HG02588 (cell line): ENCODE measurements around the gene GPR85.
"Not testable (repeated sequence)": the region's sequence is repeated elsewhere in the genome, so short reads cannot be mapped to it uniquely, and the experiment has no call there.

Experiments used
- ATAC-seq: cut with Tn5 transposase; IDR thresholded peaks from one replicate; pipeline ENCODE4 v1.9.1; 2021; ENCODE audit warnings: mild to moderate bottlenecking, moderate library complexity; ENCODE audit not compliant: unreplicated experiment

Gene GPR85

DNA sequence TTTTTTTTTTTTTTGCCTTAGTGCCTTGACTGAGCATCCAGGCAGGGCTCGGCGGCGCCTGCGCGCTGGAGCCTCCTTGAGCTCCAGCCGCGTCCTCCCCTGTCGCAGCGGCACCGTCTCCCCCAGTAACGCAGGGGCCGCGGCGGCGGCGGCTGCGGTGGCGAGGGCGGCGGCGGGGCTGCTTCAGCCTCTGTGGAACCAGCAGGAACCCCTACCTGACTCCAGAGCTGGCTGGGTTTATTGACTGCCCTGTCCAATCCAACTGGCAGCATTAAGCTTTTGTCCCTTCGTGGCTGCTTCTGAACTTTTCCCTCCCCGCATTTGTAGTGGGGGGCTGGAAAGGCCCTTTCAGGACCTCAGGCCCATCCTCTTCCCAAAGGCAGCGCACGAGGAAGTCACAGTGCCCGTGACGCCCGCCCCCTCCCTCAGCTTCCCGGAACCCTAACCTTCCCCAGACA lies at the start of gene GPR85:
TSS of gene GPR85 (minus strand) at position 397 of the 458 bp plus-strand sequence. CDS start 2,106 bp downstream, outside the sequence.
- ATAC-seq: peak; percentile 68

- no peak for ATAC-seq
Measured at GRCh38 chr7:113134025-113134424, 47.4 kb upstream of the GPR85 start.

GRCh38 chr7:113131367-113131766 lies 44.7 kb upstream of the GPR85 start:
- ATAC-seq: no peak

- no peak for ATAC-seq
Measured at GRCh38 chr7:113128031-113128430, 41.4 kb upstream of the GPR85 start.

- ATAC-seq: no peak
Measured at GRCh38 chr7:113125728-113126127, 39.1 kb upstream of the GPR85 start.

GRCh38 chr7:113122744-113123143 lies 36.1 kb upstream of the GPR85 start:
- no peak for ATAC-seq

GRCh38 chr7:113120647-113121046 lies 34.0 kb upstream of the GPR85 start:
- no peak for ATAC-seq

DNA sequence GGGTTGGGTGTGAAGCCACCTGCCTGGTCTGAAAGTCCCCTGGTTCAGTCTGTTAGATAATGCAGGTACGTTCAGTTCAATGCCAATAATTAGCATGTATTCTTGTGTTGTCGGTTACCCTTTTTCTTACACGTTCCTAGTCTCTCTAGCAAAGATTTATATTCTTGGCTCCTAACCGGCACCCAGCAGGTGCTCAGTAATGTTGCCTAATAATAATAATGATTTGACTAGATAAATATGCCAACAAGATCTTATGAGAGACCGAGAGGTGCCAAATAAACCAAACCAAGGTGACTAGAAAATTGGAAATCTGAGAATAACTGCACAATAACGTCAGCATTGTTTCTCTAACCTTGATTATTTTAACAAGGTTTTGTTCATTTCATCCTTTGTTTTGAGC lies 32.8 kb upstream of the GPR85 start:
- ATAC-seq: no peak

DNA sequence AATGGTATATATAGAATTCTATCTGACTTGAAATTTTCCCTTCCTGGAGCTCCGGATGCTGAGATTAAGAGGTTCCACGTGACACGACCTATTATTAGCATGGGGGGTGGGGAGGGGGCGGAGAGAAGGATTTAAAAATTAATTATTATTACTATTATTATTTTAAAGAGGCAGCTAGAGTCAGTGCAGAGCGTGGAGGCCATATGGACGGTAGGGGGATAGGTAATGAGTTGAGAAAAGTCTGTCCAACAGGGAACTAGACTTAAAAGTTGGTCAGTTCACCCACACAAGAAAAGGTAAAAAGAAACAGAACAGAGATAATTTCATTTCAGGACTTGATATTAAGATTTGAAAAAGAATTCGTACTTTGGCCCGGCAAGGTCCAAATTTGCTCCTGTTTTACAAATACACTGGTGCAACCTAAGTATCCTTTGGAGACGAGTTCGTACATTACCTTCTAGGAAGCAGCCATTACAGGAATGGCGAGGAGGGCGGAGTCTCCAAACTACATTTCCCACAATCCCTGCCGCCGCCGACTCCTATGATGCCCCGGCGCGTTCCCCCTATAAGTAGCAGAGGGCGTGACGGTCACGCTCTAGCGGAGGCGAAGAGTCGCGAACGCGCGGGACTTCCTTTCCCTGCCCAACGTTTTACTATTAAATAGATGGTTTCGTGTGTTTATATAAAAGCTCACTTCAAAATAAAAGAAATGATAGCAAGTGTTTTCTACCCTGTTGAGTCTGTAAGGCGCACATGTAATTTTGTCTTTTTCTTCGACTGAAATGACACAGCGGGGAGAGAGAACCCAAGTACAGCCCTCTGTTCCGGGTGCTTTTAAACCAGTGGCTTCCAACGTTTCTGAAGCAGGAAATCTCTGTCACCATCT lies 31.7 kb upstream of the GPR85 start, which contains the start of gene SMIM30:
TSS of gene SMIM30 (minus strand) at position 481 of the 886 bp plus-strand sequence. CDS start 976 bp downstream, outside the sequence.
- ATAC-seq: peak; percentile 99

DNA sequence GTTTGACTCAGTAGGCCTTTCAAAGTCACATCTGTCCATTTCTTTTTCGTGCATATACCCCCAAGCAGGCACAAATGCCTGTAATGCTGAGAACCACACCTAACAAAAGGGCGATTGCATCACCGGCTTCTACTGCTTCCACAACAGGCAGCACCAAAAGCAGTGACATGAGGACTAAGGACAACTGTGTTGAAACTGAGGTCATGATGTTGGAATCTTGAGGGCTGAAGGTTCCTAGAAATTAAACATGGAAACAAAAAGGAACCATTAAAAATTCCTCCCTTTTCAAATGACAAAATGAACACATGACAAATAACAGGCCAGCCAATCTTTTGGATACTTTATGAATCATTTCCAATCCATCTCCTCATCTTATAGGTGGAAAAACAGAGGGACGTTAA lies 30.7 kb upstream of the GPR85 start:
- not testable (repeated sequence) for ATAC-seq

DNA sequence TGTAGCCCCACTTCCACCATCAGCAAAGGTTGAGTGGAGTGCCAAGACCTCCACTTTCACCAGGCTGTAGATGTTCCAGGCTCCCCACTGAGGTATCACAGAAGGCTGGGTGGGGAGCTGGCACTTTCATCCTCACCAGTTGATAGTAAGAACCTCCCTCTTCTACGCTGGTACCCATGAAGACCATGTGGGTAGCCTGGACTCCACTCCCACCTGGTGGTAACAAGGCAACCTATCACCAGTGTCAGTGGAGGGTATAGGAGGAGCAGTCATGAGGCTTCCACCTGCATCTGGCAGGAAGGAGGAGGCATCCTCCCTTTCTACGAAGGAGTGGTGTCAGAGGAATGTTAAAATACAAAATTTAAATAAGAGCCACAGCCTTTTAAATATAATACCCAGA lies 27.3 kb upstream of the GPR85 start:
- ATAC-seq: peak; percentile 32

DNA sequence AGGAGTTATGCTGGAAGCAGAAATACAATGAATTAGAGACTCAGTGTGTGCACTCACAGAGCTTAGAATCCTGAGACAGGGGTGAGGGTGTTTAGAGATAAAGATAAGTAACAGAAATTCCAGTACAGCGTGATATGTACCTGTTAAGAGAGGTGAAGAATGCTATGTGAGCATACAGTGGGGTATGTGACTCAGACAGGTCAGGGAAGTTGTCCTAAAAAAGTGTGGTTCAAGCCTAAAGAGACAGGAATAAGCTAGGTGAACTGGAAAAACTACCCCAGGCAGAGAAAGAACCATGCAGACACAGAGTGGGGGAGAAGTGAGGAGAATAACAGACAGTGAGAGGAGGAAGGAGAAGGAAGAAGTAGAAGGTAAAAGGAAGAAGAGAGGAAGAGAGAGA lies 23.1 kb upstream of the GPR85 start:
- ATAC-seq: no peak

GRCh38 chr7:113100121-113100603 lies 13.5 kb upstream of the GPR85 start:
- ATAC-seq: no peak

DNA sequence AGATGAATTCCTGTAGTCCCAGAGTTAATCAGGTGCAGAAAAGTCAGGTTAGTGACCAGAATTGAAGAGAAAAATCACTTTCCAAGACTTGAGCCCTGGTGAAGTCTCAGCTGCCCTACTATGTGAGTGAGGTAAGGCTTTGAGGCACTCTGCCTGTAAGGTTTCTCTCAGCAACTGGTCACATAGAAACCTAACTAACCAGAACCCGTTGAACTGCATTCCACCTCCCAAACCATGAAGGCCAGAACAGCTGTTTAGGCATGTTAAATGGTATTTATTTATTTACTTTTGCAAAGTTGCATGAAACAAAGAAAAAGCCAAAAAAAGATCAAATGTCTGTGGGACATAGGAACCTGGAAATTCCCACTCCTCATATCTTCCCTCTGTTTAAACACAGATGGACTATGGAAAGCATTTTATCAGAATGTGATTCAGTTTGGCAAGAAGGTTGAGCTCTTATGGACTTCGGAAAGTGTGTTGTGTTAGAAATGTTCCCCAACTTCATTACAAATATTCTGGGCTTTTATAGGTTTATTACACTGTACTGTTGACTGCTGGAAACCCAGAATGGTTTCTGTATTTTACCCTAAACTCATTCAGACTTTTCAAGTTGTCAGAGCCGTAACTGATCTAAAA lies 12.8 kb upstream of the GPR85 start:
- ATAC-seq: no peak

- ATAC-seq: no peak
Measured at GRCh38 chr7:113094517-113095249, 8.1 kb upstream of the GPR85 start.

- no peak for ATAC-seq
Measured at GRCh38 chr7:113093561-113093960, 6.9 kb upstream of the GPR85 start.

DNA sequence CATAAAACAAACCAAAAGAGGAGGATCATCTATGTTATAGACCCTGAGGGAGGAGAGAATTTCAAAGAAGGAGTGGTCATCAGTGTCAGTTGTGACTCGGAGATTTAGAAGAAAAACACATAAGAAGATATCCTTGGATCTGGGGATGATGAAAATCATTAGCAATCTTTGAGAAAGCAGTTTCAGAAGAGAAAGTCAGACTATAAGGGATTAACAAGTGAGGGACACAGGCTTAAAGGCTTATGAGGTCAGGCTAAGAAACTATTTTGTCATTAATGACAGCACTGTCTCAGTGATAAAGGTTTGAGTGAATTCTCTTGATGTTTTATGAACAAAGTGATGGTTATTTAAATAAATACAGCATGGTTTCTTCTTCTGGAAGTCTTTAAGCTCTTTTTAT lies 6.1 kb upstream of the GPR85 start:
- no peak for ATAC-seq

GRCh38 chr7:113087071-113087998 lies 708 bp upstream of the GPR85 start:
- ATAC-seq: peak; percentile 55

- ATAC-seq: no peak
Measured at GRCh38 chr7:113085781-113086390, 741 bp downstream of the GPR85 start.
